Metanephros (tissue), 1 donor: Measurements from ENCODE around the gene KPRP. TPM values are rescaled to one million over a fixed set of nuclear protein-coding genes. Genes with fewer than 3 reads are reported as not detected.

Experiments
- total RNA-seq: library from RNA; depleted of rRNA; stranded (reverse); fragments of >200 nt; gene quantifications from one replicate; pipeline ENCODE4 v1.2.3, GENCODE V29; 2014

Gene KPRP, protein sequence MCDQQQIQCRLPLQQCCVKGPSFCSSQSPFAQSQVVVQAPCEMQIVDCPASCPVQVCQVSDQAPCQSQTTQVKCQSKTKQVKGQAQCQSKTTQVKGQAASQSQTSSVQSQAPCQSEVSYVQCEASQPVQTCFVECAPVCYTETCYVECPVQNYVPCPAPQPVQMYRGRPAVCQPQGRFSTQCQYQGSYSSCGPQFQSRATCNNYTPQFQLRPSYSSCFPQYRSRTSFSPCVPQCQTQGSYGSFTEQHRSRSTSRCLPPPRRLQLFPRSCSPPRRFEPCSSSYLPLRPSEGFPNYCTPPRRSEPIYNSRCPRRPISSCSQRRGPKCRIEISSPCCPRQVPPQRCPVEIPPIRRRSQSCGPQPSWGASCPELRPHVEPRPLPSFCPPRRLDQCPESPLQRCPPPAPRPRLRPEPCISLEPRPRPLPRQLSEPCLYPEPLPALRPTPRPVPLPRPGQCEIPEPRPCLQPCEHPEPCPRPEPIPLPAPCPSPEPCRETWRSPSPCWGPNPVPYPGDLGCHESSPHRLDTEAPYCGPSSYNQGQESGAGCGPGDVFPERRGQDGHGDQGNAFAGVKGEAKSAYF
- total RNA-seq: not detected

DNA sequence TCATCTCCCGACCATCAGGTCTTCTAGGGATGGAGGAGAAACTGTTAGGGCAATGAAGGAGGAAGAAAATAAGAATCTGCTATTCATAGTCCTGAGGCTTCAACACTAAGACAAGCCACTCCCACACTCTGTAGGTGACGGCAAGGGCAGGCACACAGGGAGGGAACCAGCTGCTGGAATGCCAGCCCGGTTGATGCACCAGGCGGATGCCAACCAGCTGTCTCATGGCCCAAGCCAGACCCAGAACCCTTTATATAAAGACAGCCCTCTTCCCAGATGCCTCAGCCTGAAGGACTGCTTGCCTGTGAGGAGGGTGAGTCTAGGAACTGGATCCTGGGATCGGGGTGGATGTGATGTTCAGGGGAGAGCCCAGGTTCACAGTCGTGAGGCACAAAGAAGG lies at the start of gene KPRP:
Gene KPRP (plus strand): TSS at position 279 of the 400 bp plus-strand sequence. CDS start 1,564 bp downstream, outside the sequence.

DNA sequence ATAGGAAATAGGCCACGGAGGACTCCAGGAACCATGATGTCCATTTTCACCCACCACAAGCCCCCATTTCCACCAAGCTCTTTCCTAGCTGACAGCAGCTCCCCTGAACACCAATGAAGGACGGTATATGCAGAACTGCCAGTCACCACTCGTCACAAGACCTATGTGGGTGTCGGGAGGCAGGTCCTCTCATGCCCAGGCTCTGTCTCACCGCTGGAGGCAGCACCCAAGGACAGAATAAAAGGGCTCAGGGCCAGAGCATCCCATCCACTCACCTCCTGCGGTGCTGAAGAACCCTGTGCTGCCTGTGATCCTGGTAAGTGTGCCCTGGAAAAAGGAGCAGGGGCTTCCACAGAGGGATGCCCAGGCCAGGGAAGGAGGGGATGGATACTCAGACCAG lies 17.1 kb downstream of the KPRP start, which contains the start of gene LCE1F:
Gene LCE1F (plus strand): TSS at position 266 of the 400 bp plus-strand sequence. CDS start 1,232 bp downstream, outside the sequence.

DNA sequence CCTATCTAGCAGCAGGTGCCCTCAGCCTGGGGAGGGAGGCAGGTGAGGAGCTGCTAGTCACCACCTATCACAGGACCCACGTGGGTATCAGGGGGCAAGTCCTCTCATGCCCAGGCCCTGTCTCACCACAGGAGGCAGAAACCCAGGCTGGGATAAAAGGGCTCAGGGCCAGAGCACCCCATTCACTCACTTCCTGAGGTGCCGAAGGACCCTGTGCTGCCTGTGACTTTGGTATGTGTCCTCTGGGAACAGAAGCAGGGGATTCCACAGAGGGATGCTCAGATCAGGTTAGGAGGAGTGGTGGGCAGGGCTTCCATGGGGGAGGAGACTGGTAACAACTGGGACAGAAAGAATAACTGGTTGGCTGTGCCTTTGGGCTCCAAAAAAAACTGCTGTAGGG lies 28.3 kb downstream of the KPRP start, which contains the start of gene LCE1E:
Gene LCE1E (plus strand): TSS at position 181 of the 400 bp plus-strand sequence. CDS start 1,043 bp downstream, outside the sequence.

DNA sequence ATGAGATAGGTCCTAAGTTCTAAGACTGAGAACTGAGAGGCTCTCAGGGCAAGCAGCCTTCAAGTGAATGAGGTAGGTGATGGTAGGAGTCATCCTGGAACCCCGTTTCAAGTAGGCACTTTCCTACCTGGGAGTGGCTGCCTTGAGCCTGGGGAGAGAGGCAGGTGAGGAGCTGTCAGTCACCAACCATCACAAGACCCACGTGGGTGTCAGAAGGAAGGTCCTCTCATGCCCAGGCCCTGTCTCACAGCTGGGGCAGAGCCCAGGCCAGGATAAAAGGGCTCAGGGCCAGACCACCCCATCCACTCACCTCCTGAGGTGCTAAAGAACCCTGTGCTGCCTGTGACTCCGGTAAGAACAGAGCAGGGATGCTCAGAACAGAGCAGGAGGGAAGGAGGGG lies 38.6 kb downstream of the KPRP start, which contains the start of gene LCE1D:
Gene LCE1D (plus strand): TSS at position 301 of the 400 bp plus-strand sequence. CDS start 1,074 bp downstream, outside the sequence.

DNA sequence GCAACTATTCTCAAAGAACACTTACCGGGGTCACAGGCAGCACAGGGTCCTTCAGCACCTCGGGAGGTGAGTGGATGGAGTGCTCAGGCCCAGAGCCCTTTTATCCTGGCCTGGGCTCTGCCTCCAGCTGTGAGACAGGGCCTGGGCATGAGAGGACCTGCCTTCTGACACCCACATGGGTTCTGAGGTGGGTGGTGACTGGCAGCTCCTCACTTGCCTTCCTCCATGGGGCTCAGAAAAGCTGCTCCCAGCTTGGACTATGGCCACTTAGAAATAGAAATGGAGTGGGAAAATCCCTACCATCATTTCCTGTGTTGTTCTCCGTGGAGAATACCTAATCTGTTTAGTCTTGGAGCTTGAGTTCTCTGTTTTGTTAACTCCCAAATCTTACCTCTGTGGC lies 48.8 kb downstream of the KPRP start, which contains the start of gene LCE1C:
Gene LCE1C (minus strand): TSS at position 76 of the 400 bp plus-strand sequence. CDS start 1,173 bp downstream, outside the sequence.

Other genes starting within 250 kb of the KPRP start
- gene LCE5A, start 247.2 kb upstream of the KPRP start, total RNA-seq: not detected
- not detected for gene CRCT1, start 243.5 kb upstream of the KPRP start, total RNA-seq
- gene LCE3E, start 191.2 kb upstream of the KPRP start, total RNA-seq: not detected
- not detected for gene LCE3D, start 177.5 kb upstream of the KPRP start, total RNA-seq
- not detected for gene LCE3C, start 157.8 kb upstream of the KPRP start, total RNA-seq
- not detected for gene LCE3B, start 144.2 kb upstream of the KPRP start, total RNA-seq
- not detected for gene LCE3A, start 134.9 kb upstream of the KPRP start, total RNA-seq
- gene LCE2D, start 94.6 kb upstream of the KPRP start, total RNA-seq: not detected
- gene LCE2C, start 82.7 kb upstream of the KPRP start, total RNA-seq: not detected
- gene LCE2B, start 71.9 kb upstream of the KPRP start, total RNA-seq: not detected
- not detected for gene LCE2A, start 59.7 kb upstream of the KPRP start, total RNA-seq
- not detected for gene LCE4A, start 49.9 kb upstream of the KPRP start, total RNA-seq
- gene LCE1F, start 17.1 kb downstream of the KPRP start, total RNA-seq: not detected
- not detected for gene LCE1E, start 28.2 kb downstream of the KPRP start, total RNA-seq
- gene LCE1D, start 38.7 kb downstream of the KPRP start, total RNA-seq: not detected
- gene LCE1C, start 48.6 kb downstream of the KPRP start, total RNA-seq: not detected
- not detected for gene LCE1B, start 53.9 kb downstream of the KPRP start, total RNA-seq
- gene LCE1A, start 69.4 kb downstream of the KPRP start, total RNA-seq: not detected
- gene LCE6A, start 84.8 kb downstream of the KPRP start, total RNA-seq: not detected
- not detected for gene LCE7A, start 102.0 kb downstream of the KPRP start, total RNA-seq
- not detected for gene SMCP, start 120.3 kb downstream of the KPRP start, total RNA-seq
- gene IVL, start 150.5 kb downstream of the KPRP start, total RNA-seq: 0.35 TPM
- gene SPRR5, start 189.2 kb downstream of the KPRP start, total RNA-seq: not detected
- gene SPRR4, start 212.6 kb downstream of the KPRP start, total RNA-seq: not detected
- not detected for gene SPRR1A, start 226.1 kb downstream of the KPRP start, total RNA-seq
- 0.58 TPM for gene SPRR3, start 243.7 kb downstream of the KPRP start, total RNA-seq